Head of caudate nucleus (tissue), 42 donors: ENCODE measurements around the gene CHN2.

Experiments
- DNase-seq, 42 donors: peaks; one replicate each; pipeline versions ENCODE4 v3.0.0 to v3.0.0-alpha.2; 2020 to 2021; ENCODE audit warnings: mixed read lengths in 7 of 42
- intact Hi-C: fragments of 100-400 bp; cut with DNase I; formaldehyde crosslinking; loops from one replicate; pipeline ENCODE4 v1.15.0; 2022

The CHN2 gene

GRCh38 chr7:29483219-29484104 is 288.9 kb downstream of the CHN2 start:
- intact Hi-C loops: no loop called here
- peak in 18 of 42 donors; percentile 6 to 74 (median 42) for DNase-seq

- DNase-seq: no peak
- intact Hi-C loops: no loop called here
Measured at GRCh38 chr7:29484280-29484679, 289.7 kb downstream of the CHN2 start.

- intact Hi-C loops: no loop called here
- DNase-seq: peak in 38 of 42 donors; percentile 25 to 82 (median 62)
Measured at GRCh38 chr7:29485339-29486190, 291.0 kb downstream of the CHN2 start.

- intact Hi-C loops: no loop called here
- peak; percentile 64 to 94 (median 83) for DNase-seq
Measured at GRCh38 chr7:29486191-29486700, 291.7 kb downstream of the CHN2 start.

DNA sequence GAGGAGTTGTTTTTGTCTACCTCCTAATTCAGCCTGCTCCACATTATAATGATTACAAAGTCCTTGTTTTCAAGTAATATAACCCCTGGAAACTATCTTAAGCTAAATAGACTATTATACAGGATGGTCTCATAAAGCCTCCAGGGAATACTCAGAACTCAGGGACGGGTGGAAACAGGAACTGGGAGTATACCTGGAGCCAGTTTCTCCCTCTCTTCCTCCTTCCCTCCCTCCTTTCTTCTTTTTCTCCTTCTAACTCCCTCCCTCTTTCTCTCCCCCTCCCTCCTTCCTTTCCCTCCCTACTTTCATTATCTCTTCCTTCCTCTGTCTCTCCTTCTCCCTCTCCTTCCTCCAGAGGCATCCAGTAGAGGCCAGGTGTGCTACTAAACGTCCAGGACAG is 292.8 kb downstream of the CHN2 start:
- intact Hi-C loops: no loop called here

GRCh38 chr7:29488203-29488970 is 293.8 kb downstream of the CHN2 start:
- no peak for DNase-seq
- intact Hi-C loops: no loop called here

More for the DNA sequence above, 292.8 kb downstream of the CHN2 start:
- no peak for DNase-seq

- intact Hi-C loops: no loop called here
- no peak for DNase-seq
Measured at GRCh38 chr7:29488977-29489376, 294.4 kb downstream of the CHN2 start.

- intact Hi-C loops: no loop called here
- DNase-seq: no peak
Measured at GRCh38 chr7:29490094-29490607, 295.6 kb downstream of the CHN2 start.

GRCh38 chr7:29494350-29494749 is 299.8 kb downstream of the CHN2 start:
- DNase-seq: no peak
- intact Hi-C loops: loop anchor here (2.0 kb wide), 1 partner anchor 64 kb away; no protein-coding TSS in a partner anchor

- intact Hi-C loops: loop anchor here (2.0 kb wide), 1 partner anchor 65 kb away; no protein-coding TSS in a partner anchor
- no peak for DNase-seq
Measured at GRCh38 chr7:29495653-29496052, 301.1 kb downstream of the CHN2 start.

GRCh38 chr7:29496355-29497020 is 301.9 kb downstream of the CHN2 start:
- DNase-seq: no peak
- intact Hi-C loops: no loop called here

DNA sequence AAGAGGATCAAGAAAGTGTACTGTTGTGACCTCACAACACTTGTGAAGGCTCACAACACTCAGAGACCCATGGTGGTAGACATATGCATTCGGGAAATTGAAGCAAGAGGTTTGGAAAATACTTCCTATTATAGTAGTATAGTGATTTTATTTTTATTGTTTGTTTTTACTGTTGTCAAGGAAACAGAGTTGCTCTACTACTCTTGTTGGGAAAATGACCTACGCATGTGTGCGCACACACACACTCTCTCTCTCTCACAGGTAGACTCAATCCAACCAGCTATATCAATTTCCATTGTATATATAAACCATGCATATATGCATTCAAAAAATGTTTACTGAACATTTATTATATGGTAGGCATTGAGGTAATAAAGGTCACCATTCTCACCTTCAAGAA is 305.4 kb downstream of the CHN2 start:
- intact Hi-C loops: loop anchor here (2.0 kb wide), 1 partner anchor 39 kb away; no protein-coding TSS in a partner anchor
- DNase-seq: no peak

DNA sequence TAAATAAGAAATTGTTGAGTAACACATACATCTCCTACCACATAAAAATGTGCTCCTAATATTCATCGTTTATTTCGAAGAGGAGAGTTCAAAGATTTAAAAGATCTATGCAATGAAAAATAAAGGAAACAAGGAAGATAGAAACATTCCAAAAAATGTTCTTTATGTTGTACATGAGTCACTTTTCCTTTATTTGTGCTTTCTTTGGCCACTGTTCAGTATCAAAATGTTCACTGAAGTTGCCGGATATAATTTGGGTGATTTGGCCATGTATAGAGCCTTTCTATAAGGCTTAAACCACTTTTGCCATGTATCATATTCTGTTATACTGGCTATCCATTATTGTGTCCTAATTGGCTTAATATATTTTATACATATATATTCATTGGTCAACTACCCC is 306.1 kb downstream of the CHN2 start:
- DNase-seq: no peak
- intact Hi-C loops: no loop called here

- no peak for DNase-seq
- intact Hi-C loops: no loop called here
Measured at GRCh38 chr7:29502133-29502532, 307.6 kb downstream of the CHN2 start.

GRCh38 chr7:29505931-29506330 is 311.4 kb downstream of the CHN2 start:
- intact Hi-C loops: no loop called here
- no peak for DNase-seq

DNA sequence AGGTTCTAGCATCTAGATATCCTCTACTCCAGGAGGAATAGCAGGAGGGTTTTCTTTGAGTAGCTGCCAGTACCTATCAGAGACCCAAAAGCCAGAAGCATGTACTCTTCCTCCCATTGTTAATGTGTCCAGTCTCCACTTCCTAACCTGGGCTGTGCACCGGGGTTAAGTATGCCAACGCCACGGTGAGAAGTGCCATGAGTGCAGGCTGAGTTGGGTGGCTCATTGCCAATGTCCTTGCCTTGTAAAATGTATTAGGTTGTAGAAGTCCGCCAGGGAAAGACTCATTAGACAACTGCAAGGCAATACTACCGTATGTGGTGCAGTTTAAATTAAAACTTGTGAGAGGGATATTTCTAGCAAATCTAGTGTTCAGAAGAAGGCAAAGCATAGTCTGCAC is 314.0 kb downstream of the CHN2 start:
- DNase-seq: no peak
- intact Hi-C loops: no loop called here

DNA sequence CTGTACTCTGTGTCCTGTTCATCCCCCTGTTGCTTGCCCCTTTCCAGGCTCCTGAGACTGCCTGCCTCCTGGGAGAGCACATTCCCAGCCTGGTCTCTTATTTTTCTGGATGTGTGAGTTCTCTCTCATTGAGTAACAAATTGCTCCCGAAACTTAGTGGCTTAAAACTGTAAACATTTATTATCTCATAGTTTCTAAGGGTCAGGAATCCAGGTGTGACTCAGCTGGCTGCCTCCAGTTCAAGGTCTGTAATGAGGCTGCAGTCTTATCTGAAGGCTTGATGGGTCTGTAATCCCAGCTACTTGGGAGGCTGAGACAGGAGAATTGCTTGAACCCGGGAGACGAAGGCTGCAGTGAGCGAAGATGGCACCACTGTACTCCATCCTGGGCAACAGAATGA is 315.5 kb downstream of the CHN2 start:
- no peak for DNase-seq
- intact Hi-C loops: no loop called here

DNA sequence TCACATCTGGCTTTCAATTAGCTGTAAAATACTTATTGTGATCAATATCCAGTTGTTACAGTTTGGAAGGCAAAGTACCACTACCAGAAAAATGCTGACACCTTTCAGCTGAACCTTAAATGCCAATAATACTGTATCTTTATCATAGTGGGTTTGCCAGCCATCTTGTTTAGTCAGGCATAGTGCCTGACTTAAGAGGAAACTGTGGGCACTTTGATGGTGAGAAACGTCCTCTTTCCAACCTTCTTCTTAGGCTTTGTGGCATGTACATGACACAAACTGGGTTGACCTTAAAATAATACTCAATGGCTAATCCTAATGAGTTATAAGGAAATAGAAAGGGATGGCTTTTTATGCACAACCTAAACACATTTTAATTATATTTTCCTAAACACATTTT is 316.8 kb downstream of the CHN2 start:
- intact Hi-C loops: no loop called here

More for the DNA sequence above, 316.8 kb downstream of the CHN2 start:
- no peak for DNase-seq
